GM12874 (cell line): ENCODE results near the gene GRIFIN.

Experiments
- CTCF ChIP-seq: IDR thresholded peaks from 2 replicates; pipeline ENCODE4 v1.5.1; 2011; ENCODE audit warnings: low read depth, mild to moderate bottlenecking, control low read depth, low read length, moderate library complexity; ENCODE audit not compliant: insufficient read depth

GRIFIN gene

GRCh38 chr7:2521341-2521745, 45.1 kb upstream of the GRIFIN start:
- TF ChIP-seq CTCF, result no peak

- TF ChIP-seq CTCF, result no peak
These were observed 44.6 kb upstream of the GRIFIN start for GRCh38 chr7:2520761-2521290.

GRCh38 chr7:2520131-2520760, 44.0 kb upstream of the GRIFIN start:
- TF ChIP-seq CTCF, result 0 out of 2 replicates have a peak, but pooled peaks have one; percentile 4

GRCh38 chr7:2519119-2519930, 43.1 kb upstream of the GRIFIN start, which contains the start of gene LFNG:
TSS of gene LFNG (plus strand) at chr7:2519774. CDS start at chr7:2519862, 88 bp downstream.
- no peak for TF ChIP-seq CTCF

- TF ChIP-seq CTCF, result no peak
These were observed 42.5 kb upstream of the GRIFIN start for GRCh38 chr7:2518737-2519118.

- no peak for TF ChIP-seq CTCF
These were observed 41.7 kb upstream of the GRIFIN start for GRCh38 chr7:2517678-2518507.

- TF ChIP-seq CTCF, result no peak
These were observed 40.8 kb upstream of the GRIFIN start for GRCh38 chr7:2517026-2517425.
